GM12891 (cell line): ENCODE results near the gene MT3.

ENCODE experiments used
- PAX5 ChIP-seq: IDR thresholded peaks from 2 replicates; pipeline ENCODE4 v1.6.1; 2011; ENCODE audit warnings: low read length, moderate library complexity, mild to moderate bottlenecking; ENCODE audit not compliant: insufficient read depth, severe bottlenecking
- POLR2A ChIP-seq: IDR thresholded peaks from 2 replicates; pipeline ENCODE4 v1.6.1; 2011; ENCODE audit warnings: low read depth, low read length, control low read depth
- POLR2AphosphoS5 ChIP-seq: IDR thresholded peaks from 2 replicates; pipeline ENCODE4 v1.6.1; 2011; ENCODE audit warnings: low read depth, low read length, control low read depth
- POU2F2 ChIP-seq: IDR thresholded peaks from 2 replicates; pipeline ENCODE4 v1.6.1; 2011; ENCODE audit warnings: low read depth, mild to moderate bottlenecking, control low read depth, low read length, moderate library complexity
- SPI1 ChIP-seq: IDR thresholded peaks from 2 replicates; pipeline ENCODE4 v1.6.1; 2011; ENCODE audit warnings: low read depth, low read length, control low read depth
- TAF1 ChIP-seq: IDR thresholded peaks from 2 replicates; pipeline ENCODE4 v1.6.1; 2011; ENCODE audit warnings: low read depth, low read length, control low read depth

DNA sequence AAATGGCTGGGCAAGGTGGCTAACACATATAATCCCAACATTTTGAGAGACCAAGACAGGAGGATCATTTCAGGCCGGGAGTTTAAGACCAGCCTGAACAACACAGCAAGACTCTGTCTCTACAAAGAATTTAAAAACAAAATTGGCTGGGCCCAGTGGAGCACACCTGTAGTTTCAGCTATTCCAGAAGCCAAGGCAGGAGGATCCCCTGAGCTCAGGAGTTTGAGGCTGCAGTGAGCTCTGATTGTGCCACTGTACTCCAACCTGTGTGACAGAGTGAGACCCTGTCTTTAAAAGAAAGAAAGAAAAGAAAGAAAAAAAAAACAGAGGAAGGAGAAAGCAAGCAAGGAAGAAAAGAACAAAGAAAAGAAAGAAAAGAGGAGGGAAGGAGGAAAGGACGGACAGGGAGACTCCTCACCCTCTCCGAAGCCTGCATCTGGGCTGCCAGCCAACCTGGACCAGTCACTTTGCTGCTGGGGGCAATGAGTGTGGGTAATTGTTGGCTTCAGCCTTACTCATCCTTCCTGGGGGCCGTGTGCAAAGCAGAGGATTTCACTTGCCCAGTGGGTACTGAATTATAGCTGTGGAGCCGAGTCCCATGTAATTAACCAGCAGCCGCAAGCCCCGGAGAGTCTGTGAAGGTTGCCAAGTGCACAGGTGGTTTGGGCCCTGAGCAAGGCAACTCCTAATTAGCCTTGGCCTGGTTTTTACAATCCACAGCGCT lies 31.1 kb upstream of the MT3 start:
- TF ChIP-seq TAF1 (no peak), POLR2A (no peak), SPI1 (no peak), POLR2AphosphoS5 (no peak), PAX5 (no peak), POU2F2 (no peak)
